NCI-H1417 (cell line): ENCODE results near the gene YJEFN3.

Experiments
- DNase-seq, 3 experiments: peaks; one replicate each; lab custom pipeline; 2025; lab: John Stamatoyannopoulos, UW

YJEFN3 gene

GRCh38 chr19:19539698-19540063 is 11.0 kb downstream of the YJEFN3 start:
- no peak for DNase-seq

- no peak for DNase-seq
Observed at GRCh38 chr19:19540064-19540714, 11.5 kb downstream of the YJEFN3 start.

- peak in 1 of 3 experiments; percentile 19 for DNase-seq
Observed at GRCh38 chr19:19540715-19541515, 12.2 kb downstream of the YJEFN3 start.

GRCh38 chr19:19541616-19542015 is 12.9 kb downstream of the YJEFN3 start:
- no peak for DNase-seq

- DNase-seq = no peak
Observed at GRCh38 chr19:19542507-19542906, 13.8 kb downstream of the YJEFN3 start.

GRCh38 chr19:19543101-19543500 is 14.4 kb downstream of the YJEFN3 start:
- no peak for DNase-seq

GRCh38 chr19:19543640-19544039 is 14.9 kb downstream of the YJEFN3 start:
- DNase-seq = no peak

- no peak for DNase-seq
Observed at GRCh38 chr19:19544257-19544953, 15.7 kb downstream of the YJEFN3 start.

GRCh38 chr19:19544954-19545591 is 16.4 kb downstream of the YJEFN3 start:
- no peak for DNase-seq

GRCh38 chr19:19545707-19546106 is 17.0 kb downstream of the YJEFN3 start:
- DNase-seq = no peak

- no peak for DNase-seq
Observed at GRCh38 chr19:19546751-19547162, 18.0 kb downstream of the YJEFN3 start.

- no peak for DNase-seq
Observed at GRCh38 chr19:19547674-19548336, 19.1 kb downstream of the YJEFN3 start.

- DNase-seq = no peak
Observed at GRCh38 chr19:19548915-19549759, 20.4 kb downstream of the YJEFN3 start.

- no peak for DNase-seq
Observed at GRCh38 chr19:19549804-19550464, 21.2 kb downstream of the YJEFN3 start.

- DNase-seq = no peak
Observed at GRCh38 chr19:19550485-19550929, 21.8 kb downstream of the YJEFN3 start.

- no peak for DNase-seq
Observed at GRCh38 chr19:19550972-19551852, 22.5 kb downstream of the YJEFN3 start.

GRCh38 chr19:19551853-19552192 is 23.1 kb downstream of the YJEFN3 start:
- no peak for DNase-seq

- no peak for DNase-seq
Observed at GRCh38 chr19:19552798-19553197, 24.1 kb downstream of the YJEFN3 start.

- DNase-seq = no peak
Observed at GRCh38 chr19:19553670-19554069, 25.0 kb downstream of the YJEFN3 start.
